GM21515 (cell line): ENCODE results near the gene ETNK1.
"Not testable (repeated sequence)": the region's sequence is repeated elsewhere in the genome, so short reads cannot be mapped to it uniquely, and the experiment has no call there.

Experiments
- ATAC-seq: cut with Tn5 transposase; IDR thresholded peaks from one replicate; pipeline ENCODE4 v1.9.1; 2021; ENCODE audit not compliant: unreplicated experiment

The ETNK1 gene

GRCh38 chr12:22684140-22685118 lies 59.5 kb downstream of the ETNK1 start:
- ATAC-seq: no peak

DNA sequence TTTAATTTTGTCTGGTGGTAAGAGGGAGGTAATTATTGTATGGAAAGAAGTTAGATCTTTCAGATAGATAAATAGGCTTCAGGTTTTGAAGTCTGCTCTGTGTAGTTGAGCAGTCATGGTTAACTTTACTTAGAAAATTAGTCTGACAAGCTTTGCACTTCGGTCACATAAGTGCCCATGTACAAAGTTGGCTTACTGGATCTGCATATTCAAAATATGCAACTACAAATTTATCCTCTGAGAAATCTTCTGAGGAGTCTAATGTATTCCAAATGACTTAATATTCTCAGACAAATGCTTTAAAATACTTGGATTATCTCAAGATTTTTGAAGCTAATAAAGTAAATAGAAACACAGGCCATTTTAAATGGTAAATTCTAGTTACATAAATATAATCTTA lies 61.2 kb downstream of the ETNK1 start:
- no peak for ATAC-seq

DNA sequence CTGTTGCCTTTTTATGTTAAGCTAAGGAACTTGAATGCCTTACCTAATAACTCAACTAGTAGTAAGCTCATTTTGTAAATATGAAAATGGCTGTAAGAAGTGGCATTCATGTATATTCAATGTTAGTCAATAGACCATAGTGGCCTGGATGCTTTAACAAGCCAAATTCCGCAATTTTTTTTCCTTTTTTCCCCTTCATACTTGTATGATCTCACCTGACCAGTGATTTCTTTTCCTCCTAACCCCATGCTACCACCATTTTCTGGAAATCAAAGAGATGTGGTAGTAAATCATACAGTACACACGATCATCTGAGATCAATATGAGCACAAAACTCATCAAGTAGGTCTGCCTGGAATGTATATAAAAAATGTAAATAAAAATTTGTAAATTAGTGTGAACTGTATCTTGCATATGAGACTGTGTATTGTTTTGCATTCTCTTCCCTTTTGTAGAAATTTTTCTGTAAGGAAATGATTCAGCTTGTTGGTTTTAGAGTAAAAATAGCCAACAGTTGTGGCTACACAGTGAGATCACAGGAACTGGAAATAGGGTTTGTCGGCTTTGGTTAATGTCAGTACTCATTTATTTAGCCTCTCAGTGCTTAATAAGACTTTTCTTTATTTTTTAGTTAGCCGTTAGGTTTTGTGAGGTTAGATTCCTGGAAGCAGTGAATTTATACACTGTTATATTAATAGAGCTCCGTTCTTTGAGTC lies 62.5 kb downstream of the ETNK1 start:
- ATAC-seq: peak; percentile 85

DNA sequence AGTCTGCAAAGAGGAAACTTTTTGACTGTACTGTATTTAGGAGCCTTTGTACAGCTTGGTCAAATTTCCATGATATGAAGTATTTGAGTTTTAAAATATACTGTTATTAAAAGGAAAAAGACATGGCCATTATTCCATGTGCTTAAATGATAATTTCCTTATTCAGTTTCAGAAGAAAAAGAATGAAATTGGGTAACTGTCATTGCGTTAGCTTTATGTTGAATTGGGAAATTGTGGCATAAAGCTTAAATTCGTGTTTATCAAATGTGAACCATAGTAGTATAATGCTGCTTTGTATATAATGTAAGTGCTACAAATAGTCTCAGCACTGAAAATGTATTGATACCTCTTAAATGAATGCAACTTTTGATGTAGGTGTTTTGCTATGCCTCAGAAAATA lies 64.9 kb downstream of the ETNK1 start:
- no peak for ATAC-seq

GRCh38 chr12:22691319-22691718 lies 66.3 kb downstream of the ETNK1 start:
- no peak for ATAC-seq

- ATAC-seq: not testable (repeated sequence)
Observed at GRCh38 chr12:22692467-22692866, 67.5 kb downstream of the ETNK1 start.

- no peak for ATAC-seq
Observed at GRCh38 chr12:22692964-22693555, 68.1 kb downstream of the ETNK1 start.

DNA sequence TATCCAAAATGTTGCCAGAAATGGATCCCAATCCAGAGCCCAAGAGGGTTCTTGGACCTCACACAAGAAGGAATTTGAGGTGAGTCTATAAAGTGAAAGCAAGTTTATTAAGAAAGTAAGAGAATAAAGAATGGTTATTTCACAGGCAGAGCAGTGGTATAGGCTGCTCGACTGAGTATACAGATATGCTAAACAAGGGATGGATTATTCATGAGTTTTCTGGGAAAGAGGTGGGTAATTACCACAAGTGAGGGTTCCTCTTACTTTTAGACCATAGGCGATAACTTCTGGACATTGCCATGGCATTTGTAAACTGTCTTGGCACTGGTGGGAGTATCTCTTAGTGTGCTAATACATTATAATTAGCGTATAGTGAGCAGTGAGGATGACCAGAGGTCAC lies 73.6 kb downstream of the ETNK1 start:
- ATAC-seq: no peak

GRCh38 chr12:22699705-22700104 lies 74.7 kb downstream of the ETNK1 start:
- ATAC-seq: not testable (repeated sequence)

DNA sequence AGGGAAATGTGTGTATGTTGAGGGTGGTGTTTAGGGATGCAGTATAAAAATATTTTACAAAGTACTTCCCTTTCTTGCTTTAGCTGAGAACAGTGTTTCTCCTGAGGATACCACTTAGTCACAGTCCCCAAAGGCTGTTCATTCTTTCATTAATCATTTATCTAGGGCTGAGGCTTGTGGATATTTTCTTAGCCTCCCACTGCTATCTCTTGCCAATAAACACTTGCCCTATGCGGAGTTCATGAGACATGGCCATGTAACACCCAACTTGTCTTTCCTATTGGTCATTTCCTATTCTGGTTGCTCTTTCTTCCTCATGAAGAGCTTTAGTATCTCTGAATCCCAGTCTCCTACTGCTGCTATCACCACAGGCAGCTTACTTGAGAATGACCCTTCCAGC lies 75.1 kb downstream of the ETNK1 start:
- no peak for ATAC-seq

GRCh38 chr12:22701216-22701809 lies 76.3 kb downstream of the ETNK1 start:
- not testable (repeated sequence) for ATAC-seq

GRCh38 chr12:22702690-22703089 lies 77.7 kb downstream of the ETNK1 start:
- no peak for ATAC-seq

- no peak for ATAC-seq
Observed at GRCh38 chr12:22709292-22709691, 84.3 kb downstream of the ETNK1 start.

DNA sequence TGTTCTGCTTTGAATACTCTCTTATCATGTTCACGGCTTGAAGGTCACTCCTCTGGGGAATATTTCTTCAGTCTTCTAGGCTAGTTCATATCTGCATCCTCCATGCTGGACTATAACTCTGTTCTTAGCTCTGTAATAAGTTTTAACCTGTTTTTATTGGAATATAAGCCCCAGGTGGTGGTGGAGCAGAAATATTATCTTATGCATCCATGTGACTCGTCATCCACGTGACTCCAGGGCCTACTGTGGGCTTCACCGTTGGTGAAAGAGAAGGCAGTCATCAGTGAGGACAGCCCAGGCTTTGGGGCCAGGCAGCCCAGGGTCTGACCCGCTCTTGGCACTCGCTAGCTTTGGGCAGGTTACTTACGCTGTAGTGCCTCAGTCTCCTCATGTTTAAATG lies 87.1 kb downstream of the ETNK1 start:
- no peak for ATAC-seq

GRCh38 chr12:22715254-22715653 lies 90.3 kb downstream of the ETNK1 start:
- no peak for ATAC-seq

DNA sequence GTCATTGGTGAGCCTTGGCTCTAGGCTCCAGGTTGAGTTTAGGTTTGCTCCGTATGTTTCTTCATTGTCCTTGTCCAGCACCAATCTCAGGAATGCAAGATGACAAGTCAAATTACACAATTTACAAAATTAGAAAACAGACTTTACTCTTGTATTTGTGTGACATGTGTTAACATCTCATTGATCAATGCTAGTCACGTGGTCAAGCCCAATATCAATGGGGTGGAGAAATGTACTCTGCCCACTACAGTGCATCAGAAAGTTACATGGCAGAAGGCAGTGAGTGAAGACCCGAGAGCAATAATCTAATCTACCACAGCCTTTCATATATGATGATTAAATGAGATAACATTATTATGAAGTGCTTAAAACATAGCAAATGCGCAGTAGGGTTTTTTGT lies 94.8 kb downstream of the ETNK1 start:
- no peak for ATAC-seq

DNA sequence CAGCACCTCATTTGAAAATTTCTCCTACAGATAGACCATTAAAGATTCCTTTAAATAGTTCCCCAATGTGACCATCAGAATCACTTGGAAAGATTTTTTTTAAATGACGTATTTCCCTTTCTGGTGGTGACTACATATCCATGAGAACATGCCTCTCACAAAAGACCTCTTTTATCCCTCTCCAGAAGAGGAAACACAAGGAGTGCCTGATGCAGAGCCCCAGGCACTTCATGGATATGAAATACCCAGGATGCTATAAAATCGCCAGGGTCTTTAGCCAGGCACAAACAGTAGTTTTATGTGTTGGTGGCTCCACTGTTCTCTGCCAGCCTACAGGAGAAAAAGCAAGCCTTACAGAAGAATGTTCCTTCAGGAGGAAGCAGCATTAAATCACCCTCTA lies 97.1 kb downstream of the ETNK1 start:
- no peak for ATAC-seq

DNA sequence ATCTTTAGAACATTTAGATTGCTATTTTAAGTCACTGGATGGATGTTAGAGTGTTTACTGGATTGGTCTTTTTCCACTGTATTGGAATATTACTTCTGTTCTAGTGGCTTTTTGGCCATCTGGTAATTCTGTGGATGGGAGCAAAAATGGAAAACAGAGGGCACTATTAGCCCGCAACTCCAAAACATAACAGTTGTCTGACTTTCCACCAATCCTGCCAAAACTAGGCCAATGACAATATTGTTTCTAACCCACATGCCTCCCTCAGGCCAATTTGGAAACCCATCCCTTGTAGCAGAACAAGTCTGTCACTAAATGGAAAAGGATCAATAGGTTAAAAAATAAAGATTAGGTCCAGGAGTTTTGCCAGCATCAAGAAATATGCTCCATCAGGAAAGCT lies 97.8 kb downstream of the ETNK1 start:
- no peak for ATAC-seq

DNA sequence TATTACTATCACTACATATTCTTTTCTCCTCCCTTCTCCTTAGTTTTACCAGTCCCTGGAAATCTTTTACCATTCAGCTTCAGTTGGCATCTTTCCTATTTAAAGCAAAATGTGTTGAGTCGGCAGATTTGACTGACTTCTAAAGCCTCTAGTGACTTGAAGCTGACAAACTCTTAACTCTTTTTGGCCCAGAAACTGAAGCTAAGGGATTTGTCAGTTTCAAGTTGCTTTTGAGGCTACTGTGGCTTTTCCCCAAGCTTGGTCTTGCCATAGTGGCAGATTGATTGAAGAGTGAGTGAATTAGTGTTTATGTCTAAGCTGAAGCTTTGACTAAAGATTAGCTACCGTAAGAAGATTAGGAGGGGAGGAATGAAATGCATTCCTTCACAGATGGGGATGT lies 104.0 kb downstream of the ETNK1 start:
- no peak for ATAC-seq

GRCh38 chr12:22729431-22729956 lies 104.5 kb downstream of the ETNK1 start:
- ATAC-seq: no peak

- ATAC-seq: no peak
Observed at GRCh38 chr12:22729957-22730443, 105.0 kb downstream of the ETNK1 start.
